Stimulated activated CD4-positive, alpha-beta T cell treated with anti-CD3 and anti-CD28 coated beads, Interleukin-1b, Interleukin-23, amount 100 ng/mL, for 1 hour (primary cell): ENCODE data around the gene SPATA31C2.
A peak's percentile ranks its signal among the peaks of the same experiment; 100 is the strongest.
"Not testable (repeated sequence)": the region's sequence is repeated elsewhere in the genome, so short reads cannot be mapped to it uniquely, and the experiment has no call there.

Experiments
- DNase-seq, 2 donors: peaks; one replicate each; pipeline ENCODE4 v3.0.0-alpha.2; 2020; ENCODE audit warnings: low read depth in 2 of 2

SPATA31C2 gene

GRCh38 chr9:88138375-88138774, at the start of gene SPATA31C2:
SPATA31C2 (minus strand) TSS chr9:88138475; CDS start chr9:88138446, 29 bp downstream.
- not testable (repeated sequence) for DNase-seq

- no peak for DNase-seq
Measured at GRCh38 chr9:88187631-88188030, 49.4 kb upstream of the SPATA31C2 start.

GRCh38 chr9:88186495-88187110, 48.3 kb upstream of the SPATA31C2 start:
- DNase-seq = no peak

- DNase-seq = no peak
Measured at GRCh38 chr9:88184976-88185375, 46.7 kb upstream of the SPATA31C2 start.

- no peak for DNase-seq
Measured at GRCh38 chr9:88183798-88184495, 45.7 kb upstream of the SPATA31C2 start.

GRCh38 chr9:88182501-88182900, 44.2 kb upstream of the SPATA31C2 start:
- no peak for DNase-seq

GRCh38 chr9:88180081-88180765, 41.9 kb upstream of the SPATA31C2 start:
- DNase-seq = no peak

GRCh38 chr9:88179062-88179521, 40.8 kb upstream of the SPATA31C2 start:
- no peak for DNase-seq

- DNase-seq = no peak
Measured at GRCh38 chr9:88178641-88179040, 40.4 kb upstream of the SPATA31C2 start.

GRCh38 chr9:88177371-88177770, 39.1 kb upstream of the SPATA31C2 start:
- no peak for DNase-seq

- no peak for DNase-seq
Measured at GRCh38 chr9:88174324-88174723, 36.0 kb upstream of the SPATA31C2 start.

- peak; percentile 3 to 17 for DNase-seq
Measured at GRCh38 chr9:88173378-88173999, 35.2 kb upstream of the SPATA31C2 start.

GRCh38 chr9:88169700-88170099, 31.4 kb upstream of the SPATA31C2 start:
- DNase-seq = no peak

- DNase-seq = no peak
Measured at GRCh38 chr9:88168564-88168963, 30.3 kb upstream of the SPATA31C2 start.

- DNase-seq = no peak
Measured at GRCh38 chr9:88166660-88167059, 28.4 kb upstream of the SPATA31C2 start.

- no peak for DNase-seq
Measured at GRCh38 chr9:88164850-88165249, 26.6 kb upstream of the SPATA31C2 start.

GRCh38 chr9:88161144-88161543, 22.9 kb upstream of the SPATA31C2 start:
- no peak for DNase-seq

GRCh38 chr9:88143957-88144625, 5.8 kb upstream of the SPATA31C2 start:
- DNase-seq = no peak

- no peak for DNase-seq
Measured at GRCh38 chr9:88143179-88143578, 4.9 kb upstream of the SPATA31C2 start.

GRCh38 chr9:88133552-88133951, 4.7 kb downstream of the SPATA31C2 start:
- DNase-seq = not testable (repeated sequence)

GRCh38 chr9:88129556-88129955, 8.7 kb downstream of the SPATA31C2 start:
- DNase-seq = not testable (repeated sequence)
